NCI-H446 treated with DMSO at 0.1 percent for 48 hours (cell line): ENCODE data around the gene NLGN4X.

Experiments
- DNase-seq: peaks from one replicate; lab custom pipeline; 2025; lab: John Stamatoyannopoulos, UW

NLGN4X gene

GRCh38 chrX:6228720-6229119 lies at the start of gene NLGN4X:
Gene NLGN4X, minus strand, starts transcription at chrX:6228867. Its CDS starts 77,401 bp downstream, at chrX:6151466.
- no peak for DNase-seq

- DNase-seq = no peak
These were observed 37.4 kb upstream of the NLGN4X start for GRCh38 chrX:6266041-6266440.

- DNase-seq = no peak
These were observed 34.3 kb upstream of the NLGN4X start for GRCh38 chrX:6262959-6263358.

- no peak for DNase-seq
These were observed 28.4 kb upstream of the NLGN4X start for GRCh38 chrX:6257025-6257424.

- DNase-seq = no peak
These were observed 16.0 kb upstream of the NLGN4X start for GRCh38 chrX:6244666-6245065.

GRCh38 chrX:6238576-6238975 lies 9.9 kb upstream of the NLGN4X start:
- DNase-seq = no peak

GRCh38 chrX:6227935-6228334 lies 732 bp downstream of the NLGN4X start:
- no peak for DNase-seq

- no peak for DNase-seq
These were observed 1.2 kb downstream of the NLGN4X start for GRCh38 chrX:6227453-6227835.

GRCh38 chrX:6226596-6227452 lies 1.8 kb downstream of the NLGN4X start:
- DNase-seq = no peak

- no peak for DNase-seq
These were observed 2.6 kb downstream of the NLGN4X start for GRCh38 chrX:6225911-6226595.

- DNase-seq = no peak
These were observed 3.3 kb downstream of the NLGN4X start for GRCh38 chrX:6225288-6225910.

- DNase-seq = no peak
These were observed 5.2 kb downstream of the NLGN4X start for GRCh38 chrX:6223516-6223915.

GRCh38 chrX:6210230-6210629 lies 18.4 kb downstream of the NLGN4X start:
- DNase-seq = no peak

GRCh38 chrX:6203462-6204215 lies 25.0 kb downstream of the NLGN4X start:
- DNase-seq = no peak

- no peak for DNase-seq
These were observed 29.2 kb downstream of the NLGN4X start for GRCh38 chrX:6199486-6199885.

- no peak for DNase-seq
These were observed 41.4 kb downstream of the NLGN4X start for GRCh38 chrX:6187256-6187655.

GRCh38 chrX:6184900-6185515 lies 43.7 kb downstream of the NLGN4X start:
- no peak for DNase-seq

GRCh38 chrX:6175914-6176313 lies 52.8 kb downstream of the NLGN4X start:
- DNase-seq = no peak

GRCh38 chrX:6170424-6170823 lies 58.2 kb downstream of the NLGN4X start:
- DNase-seq = no peak

- no peak for DNase-seq
These were observed 59.3 kb downstream of the NLGN4X start for GRCh38 chrX:6169407-6169806.

GRCh38 chrX:6163721-6164120 lies 64.9 kb downstream of the NLGN4X start:
- no peak for DNase-seq

- DNase-seq = no peak
These were observed 69.2 kb downstream of the NLGN4X start for GRCh38 chrX:6159468-6159867.
